HG03558 (cell line): Measurements from ENCODE around the gene SAPCD1.

Experiments used
- ATAC-seq: cut with Tn5 transposase; IDR thresholded peaks from one replicate; pipeline ENCODE4 v1.9.1; 2021; ENCODE audit warnings: moderate number of reproducible peaks; ENCODE audit not compliant: unreplicated experiment; ENCODE audit errors: extremely low read depth

SAPCD1 gene

GRCh38 chr6:31744422-31744821, 18.0 kb upstream of the SAPCD1 start:
- ATAC-seq, result no peak

GRCh38 chr6:31749301-31750036, 13.0 kb upstream of the SAPCD1 start:
- no peak for ATAC-seq

GRCh38 chr6:31750411-31751022, 11.9 kb upstream of the SAPCD1 start:
- no peak for ATAC-seq

GRCh38 chr6:31752739-31753319, 9.6 kb upstream of the SAPCD1 start:
- ATAC-seq, result no peak

GRCh38 chr6:31758281-31758680, 4.2 kb upstream of the SAPCD1 start:
- no peak for ATAC-seq

- no peak for ATAC-seq
Observed at GRCh38 chr6:31760790-31761189, 1.7 kb upstream of the SAPCD1 start.

- no peak for ATAC-seq
Observed at GRCh38 chr6:31761343-31761742, 1.1 kb upstream of the SAPCD1 start.

GRCh38 chr6:31762878-31763618, 592 bp downstream of the SAPCD1 start:
- ATAC-seq, result no peak

- ATAC-seq, result no peak
Observed at GRCh38 chr6:31763619-31763940, 1.1 kb downstream of the SAPCD1 start.

- ATAC-seq, result no peak
Observed at GRCh38 chr6:31764198-31764597, 1.7 kb downstream of the SAPCD1 start.

- no peak for ATAC-seq
Observed at GRCh38 chr6:31765559-31765909, 3.1 kb downstream of the SAPCD1 start.

GRCh38 chr6:31765910-31766794, 3.7 kb downstream of the SAPCD1 start:
- ATAC-seq, result no peak

- no peak for ATAC-seq
Observed at GRCh38 chr6:31767096-31767645, 4.7 kb downstream of the SAPCD1 start.

GRCh38 chr6:31768363-31769257, 6.2 kb downstream of the SAPCD1 start:
- no peak for ATAC-seq

GRCh38 chr6:31769684-31770371, 7.4 kb downstream of the SAPCD1 start:
- no peak for ATAC-seq

- no peak for ATAC-seq
Observed at GRCh38 chr6:31770860-31771259, 8.4 kb downstream of the SAPCD1 start.

- no peak for ATAC-seq
Observed at GRCh38 chr6:31771992-31772358, 9.5 kb downstream of the SAPCD1 start.

GRCh38 chr6:31775184-31775583, 12.7 kb downstream of the SAPCD1 start:
- ATAC-seq, result no peak
